HepG2 (cell line): Measurements from ENCODE around the gene RIPK3. TPM values are rescaled to one million over a fixed set of nuclear protein-coding genes. Genes with fewer than 3 reads are reported as not detected.

Experiments
- ATAC-seq: fragments of 200-7000 bp; cut with Tn5 transposase; 3 replicates; pipeline ENCODE4 v1.9.1; 2020; ENCODE audit warnings: mild to moderate bottlenecking, moderate library complexity
- BruUV-seq: library from RNA; stranded (reverse); fragments of 400-500 nt; replicated peaks from 2 replicates; lab custom pipeline; 2021; lab: Mats Ljungman, UMichigan
- CTCF ChIA-PET: fragments of 300-600 bp; formaldehyde crosslinking; extraction: SDS; loops from one replicate; lab custom pipeline; 2021; ENCODE audit warnings: low total read pairs, inconsistent platforms, low intra/inter-chr PET ratio; lab: Yijun Ruan, JAX
- POLR2A ChIA-PET: fragments of 350-600 bp; sonication (Branson Sonifier 250); formaldehyde crosslinking; loops from one replicate; lab custom pipeline; 2020; ENCODE audit warnings: antibody characterized with exemption, inconsistent platforms; lab: Yijun Ruan, JAX
- DNase-seq: peaks from one replicate; pipeline ENCODE4 v3.0.0-alpha.2; 2015; ENCODE audit warnings: low spot score
- FAIRE-seq: peaks from 3 replicates; lab custom pipeline; 2011; peaks lifted over from hg19 to GRCh38; lab: Jason Lieb, UNC
- H2AFZ ChIP-seq: one replicate; pipeline ENCODE4 v1.6.1; 2011; ENCODE audit warnings: low read length, inconsistent platforms
- H3K27ac ChIP-seq: fragments of 300-600 bp; 3 replicates; pipeline ENCODE4 v1.8.0; 2011; ENCODE audit warnings: mixed run types, mild to moderate bottlenecking, mixed read lengths, low read length, inconsistent platforms; ENCODE audit not compliant: insufficient read depth; ENCODE audit errors: extremely low read length
- H3K27me3 ChIP-seq, 2 experiments: fragments of 200-600 bp in 1 of 2; 2 replicates in 1 of 2; 3 replicates in 1 of 2; pipeline versions ENCODE4 v1.6.0 to v1.8.0; 2011; ENCODE audit warnings: low read length in 2 of 2, mild to moderate bottlenecking in 2 of 2, moderate library complexity in 2 of 2, inconsistent platforms in 1 of 2; ENCODE audit not compliant: insufficient read depth in 2 of 2, control insufficient read depth in 1 of 2
- H3K36me3 ChIP-seq, 2 experiments: fragments of 200-600 bp in 1 of 2; replicated peaks in 1 of 2; 2 replicates in 1 of 2; 3 replicates in 1 of 2; pipeline versions ENCODE4 v1.5.1 to v1.8.0; 2011; ENCODE audit warnings: low read length in 2 of 2, inconsistent platforms in 1 of 2; ENCODE audit not compliant: insufficient read depth in 2 of 2, control insufficient read depth in 1 of 2
- H3K4me1 ChIP-seq: 2 replicates; pipeline ENCODE4 v1.5.1; 2012; ENCODE audit warnings: low read length, inconsistent platforms; ENCODE audit not compliant: insufficient read depth
- H3K4me2 ChIP-seq: 2 replicates; pipeline ENCODE4 v1.6.0; 2011; ENCODE audit warnings: low read depth, low read length, inconsistent platforms
- H3K4me3 ChIP-seq, 3 experiments: fragments of 200-600 bp in 1 of 3; sonication (generic), shearing (Covaris generic) in 1 of 3; replicated peaks in 1 of 3; 2 replicates each; pipeline ENCODE4 v1.5.1; 2011 to 2016; ENCODE audit warnings: low read length in 3 of 3, inconsistent platforms in 2 of 3, low read depth in 2 of 3, mild to moderate bottlenecking in 2 of 3, control low read depth in 1 of 3, mixed read lengths in 1 of 3; ENCODE audit not compliant: insufficient read depth in 1 of 3
- H3K79me2 ChIP-seq: one replicate; pipeline ENCODE4 v1.6.1; 2011; ENCODE audit warnings: low read length, inconsistent platforms; ENCODE audit not compliant: insufficient read depth
- H3K9ac ChIP-seq: 2 replicates; pipeline ENCODE4 v1.6.0; 2011; ENCODE audit warnings: mild to moderate bottlenecking, low read depth, low read length, inconsistent platforms; ENCODE audit not compliant: insufficient read depth
- H3K9me3 ChIP-seq: 2 replicates; pipeline ENCODE4 v1.5.1; 2012; ENCODE audit warnings: mild to moderate bottlenecking, low read length
- H4K20me1 ChIP-seq: 2 replicates; pipeline ENCODE4 v1.6.0; 2011; ENCODE audit warnings: inconsistent platforms, mild to moderate bottlenecking, low read length, moderate library complexity; ENCODE audit not compliant: insufficient read depth
- ASH2L ChIP-seq: fragments of 300-600, 200-600 bp; sonication (generic); IDR thresholded peaks from 2 replicates; pipeline ENCODE4 v1.7.0; 2017; ENCODE audit warnings: low read depth, mild to moderate bottlenecking, moderate library complexity, mixed read lengths, low read length; ENCODE audit not compliant: insufficient read length
- BRD4 ChIP-seq: sonication (generic); formaldehyde crosslinking; IDR thresholded peaks from 2 replicates; pipeline ENCODE4 v1.4.0; 2020; ENCODE audit warnings: missing genetic modification reagents
- HOXA7 ChIP-seq: sonication (generic); formaldehyde crosslinking; IDR thresholded peaks from 2 replicates; pipeline ENCODE4 v1.8.1; 2022; ENCODE audit warnings: mild to moderate bottlenecking, missing genetic modification reagents, moderate library complexity
- NFKBIZ ChIP-seq: IDR thresholded peaks from 2 replicates; pipeline ENCODE4 v1.6.1; 2018; ENCODE audit warnings: missing genetic modification reagents, missing compliant biosample characterization
- RCOR2 ChIP-seq: IDR thresholded peaks from 2 replicates; pipeline ENCODE4 v1.6.1; 2016; ENCODE audit warnings: missing biosample characterization, missing genetic modification reagents
- SETDB1 ChIP-seq: sonication (generic); formaldehyde crosslinking; IDR thresholded peaks from 2 replicates; pipeline ENCODE4 v1.5.1; 2020; ENCODE audit warnings: missing genetic modification reagents, mild to moderate bottlenecking, borderline replicate concordance
- SRSF1 ChIP-seq: fragments of 200-400 bp; formaldehyde crosslinking; optimal IDR thresholded peaks from 2 replicates; pipeline ENCODE3; 2017; ENCODE audit warnings: mild to moderate bottlenecking, low read depth, low read length, moderate library complexity
- STAG1 ChIP-seq: sonication (generic); formaldehyde crosslinking; IDR thresholded peaks from 2 replicates; pipeline ENCODE4 v1.4.0; 2020; ENCODE audit warnings: missing genetic modification reagents
- TGIF2 ChIP-seq: IDR thresholded peaks from 2 replicates; pipeline ENCODE4 v1.6.1; 2016; ENCODE audit warnings: control low read depth, missing compliant biosample characterization
- ZBTB20 ChIP-seq: sonication (generic); formaldehyde crosslinking; IDR thresholded peaks from 2 replicates; pipeline ENCODE4 v1.8.1; 2023; ENCODE audit warnings: missing genetic modification reagents, low read depth, mild to moderate bottlenecking, borderline replicate concordance
- ZFAT ChIP-seq: sonication (generic); formaldehyde crosslinking; conservative IDR thresholded peaks from 2 replicates; pipeline ENCODE4 v1.8.1; 2023; ENCODE audit warnings: missing genetic modification reagents, inconsistent platforms
- ZNF34 ChIP-seq: sonication (generic); formaldehyde crosslinking; IDR thresholded peaks from 2 replicates; pipeline ENCODE4 v1.4.0; 2020; ENCODE audit warnings: mild to moderate bottlenecking, missing genetic modification reagents, borderline replicate concordance
- ZNF367 ChIP-seq: sonication (generic); formaldehyde crosslinking; IDR thresholded peaks from 2 replicates; pipeline ENCODE4 v1.4.0; 2020; ENCODE audit warnings: missing genetic modification reagents, borderline replicate concordance
- ZNF709 ChIP-seq: sonication (generic); formaldehyde crosslinking; IDR thresholded peaks from 2 replicates; pipeline ENCODE4 v1.5.0; 2020; ENCODE audit warnings: mild to moderate bottlenecking, missing genetic modification reagents
- ZNF841 ChIP-seq: sonication (generic); formaldehyde crosslinking; IDR thresholded peaks from 2 replicates; pipeline ENCODE4 v1.8.1; 2023; ENCODE audit warnings: missing genetic modification reagents, borderline replicate concordance
- ZSCAN25 ChIP-seq: sonication (generic); formaldehyde crosslinking; IDR thresholded peaks from 2 replicates; pipeline ENCODE4 v1.8.0; 2022; ENCODE audit warnings: mild to moderate bottlenecking, missing genetic modification reagents
- WGBS: methylation state at CpG from one replicate; pipeline ENCODE4 v1.1.6; 2017; ENCODE audit warnings: low lambda C conversion rate; 5-methylcytosine and 5-hydroxymethylcytosine counted together
- in situ Hi-C: cut with HindIII; loops from 2 replicates; pipeline ENCODE4 v1.10.0; 2017; ENCODE audit warnings: low pct_unique_long_range_greater_than_20kb; ENCODE audit not compliant: extremely low pct_ligation_motif_present
- intact Hi-C: fragments of 100-400 bp; cut with micrococcal nuclease; formaldehyde crosslinking; loops from one replicate; pipeline ENCODE4 v1.10.0; 2022; ENCODE audit not compliant: unreplicated experiment
- polyA plus RNA-seq, 8 experiments: library from polyadenylated mRNA; depleted of rRNA in 3 of 8; stranded (reverse) in 7 of 8; unstranded in 1 of 8; fragments of >200 nt; fragmentation: Illumina TruSeq in 4 of 8; extraction: Trizol in 4 of 8; gene quantifications; 2 replicates each; pipeline versions ENCODE4 v1.2.1 to v1.2.3, GENCODE V29; 2011 to 2016; ENCODE audit warnings: low read depth in 4 of 8, missing spikeins in 1 of 8, mixed read lengths in 1 of 8; ENCODE audit not compliant: insufficient read depth in 1 of 8
- total RNA-seq, 5 experiments: library from RNA; depleted of rRNA; stranded (reverse); fragments of >200 nt; fragmentation: Illumina TruSeq; extraction: Trizol; gene quantifications; 2 replicates each; pipeline ENCODE4 v1.2.3, GENCODE V29; 2016; ENCODE audit warnings: low read depth in 1 of 5
- TF ChIP-seq, protein P1 (sequence below): sonication (generic); formaldehyde crosslinking; IDR thresholded peaks from 2 replicates; pipeline ENCODE4 v1.4.0; 2020; ENCODE audit warnings: mild to moderate bottlenecking, low read depth, missing genetic modification reagents
- TF ChIP-seq, protein P2 (sequence below): sonication (generic); formaldehyde crosslinking; conservative IDR thresholded peaks from 2 replicates; pipeline ENCODE4 v1.4.0; 2020; ENCODE audit warnings: missing genetic modification reagents
- TF ChIP-seq, protein P3 (sequence below): IDR thresholded peaks from 2 replicates; pipeline ENCODE4 v1.6.1; 2016; ENCODE audit warnings: missing compliant biosample characterization, missing genetic modification reagents, borderline replicate concordance
- TF ChIP-seq, protein P4 (sequence below): sonication (generic); formaldehyde crosslinking; IDR thresholded peaks from 2 replicates; pipeline ENCODE4 v1.4.0; 2020; ENCODE audit warnings: mild to moderate bottlenecking, missing genetic modification reagents

RIPK3 gene
- total and polyA plus RNA-seq, 2 of the 13 experiments (the other 11 are each of a cell fraction or from before 2014, with no cell fraction given), result not detected

DNA sequence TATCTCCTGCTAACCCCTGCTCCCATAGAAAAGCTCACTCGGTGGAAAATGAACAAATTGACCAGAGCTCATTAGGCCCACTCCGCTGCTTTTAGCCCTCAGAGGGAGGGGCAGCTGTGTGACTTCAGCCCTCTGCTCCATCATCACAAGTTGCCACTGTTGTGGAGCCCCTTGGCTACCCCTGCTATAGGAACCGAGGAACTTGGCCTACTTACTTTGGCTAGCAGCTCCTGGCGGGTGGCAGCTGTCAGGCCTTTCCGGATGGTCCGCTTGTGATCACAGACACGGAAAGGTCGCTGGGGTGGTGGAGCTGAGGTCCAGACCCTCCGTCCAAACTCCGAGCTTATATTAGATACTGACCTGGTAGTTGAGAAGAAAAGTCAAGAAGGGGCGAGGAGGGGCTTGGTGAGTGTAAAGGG, 32.6 kb downstream of the RIPK3 start:
- 42% methylated on average over 11 of the region's 11 CpGs for WGBS
- peaks cover 42 to 49% of the 10 kb centered on the region in 2 experiments for H3K36me3 ChIP-seq
- no peak for TF ChIP-seq ZNF841
- no peak for TF ChIP-seq NFKBIZ (CRISPR knock-in tag)
- TF ChIP-seq, protein P1, sequence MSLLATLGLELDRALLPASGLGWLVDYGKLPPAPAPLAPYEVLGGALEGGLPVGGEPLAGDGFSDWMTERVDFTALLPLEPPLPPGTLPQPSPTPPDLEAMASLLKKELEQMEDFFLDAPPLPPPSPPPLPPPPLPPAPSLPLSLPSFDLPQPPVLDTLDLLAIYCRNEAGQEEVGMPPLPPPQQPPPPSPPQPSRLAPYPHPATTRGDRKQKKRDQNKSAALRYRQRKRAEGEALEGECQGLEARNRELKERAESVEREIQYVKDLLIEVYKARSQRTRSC (CRISPR knock-in tag), result no peak
- no peak for TF ChIP-seq RCOR2 (CRISPR knock-in tag)
- no peak for TF ChIP-seq STAG1
- TF ChIP-seq, protein P2, sequence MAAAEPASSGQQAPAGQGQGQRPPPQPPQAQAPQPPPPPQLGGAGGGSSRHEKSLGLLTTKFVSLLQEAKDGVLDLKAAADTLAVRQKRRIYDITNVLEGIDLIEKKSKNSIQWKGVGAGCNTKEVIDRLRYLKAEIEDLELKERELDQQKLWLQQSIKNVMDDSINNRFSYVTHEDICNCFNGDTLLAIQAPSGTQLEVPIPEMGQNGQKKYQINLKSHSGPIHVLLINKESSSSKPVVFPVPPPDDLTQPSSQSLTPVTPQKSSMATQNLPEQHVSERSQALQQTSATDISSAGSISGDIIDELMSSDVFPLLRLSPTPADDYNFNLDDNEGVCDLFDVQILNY, result no peak
- no peak for TF ChIP-seq ZFAT (CRISPR knock-in tag)
- no peak; the same call in 1 of the 2 replicates for TF ChIP-seq ZNF709 (CRISPR knock-in tag)
- TF ChIP-seq, protein P3, sequence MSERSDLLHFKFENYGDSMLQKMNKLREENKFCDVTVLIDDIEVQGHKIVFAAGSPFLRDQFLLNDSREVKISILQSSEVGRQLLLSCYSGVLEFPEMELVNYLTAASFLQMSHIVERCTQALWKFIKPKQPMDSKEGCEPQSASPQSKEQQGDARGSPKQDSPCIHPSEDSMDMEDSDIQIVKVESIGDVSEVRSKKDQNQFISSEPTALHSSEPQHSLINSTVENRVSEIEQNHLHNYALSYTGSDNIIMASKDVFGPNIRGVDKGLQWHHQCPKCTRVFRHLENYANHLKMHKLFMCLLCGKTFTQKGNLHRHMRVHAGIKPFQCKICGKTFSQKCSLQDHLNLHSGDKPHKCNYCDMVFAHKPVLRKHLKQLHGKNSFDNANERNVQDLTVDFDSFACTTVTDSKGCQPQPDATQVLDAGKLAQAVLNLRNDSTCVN, result no peak
- no peak for TF ChIP-seq SETDB1 (CRISPR knock-in tag)
- TF ChIP-seq BRD4, result 0 out of 2 replicates have a peak, but pooled peaks have one; percentile 59
- TF ChIP-seq ZNF367 (CRISPR knock-in tag), result no peak
- TF ChIP-seq ASH2L, result no peak
- TF ChIP-seq, protein P4, sequence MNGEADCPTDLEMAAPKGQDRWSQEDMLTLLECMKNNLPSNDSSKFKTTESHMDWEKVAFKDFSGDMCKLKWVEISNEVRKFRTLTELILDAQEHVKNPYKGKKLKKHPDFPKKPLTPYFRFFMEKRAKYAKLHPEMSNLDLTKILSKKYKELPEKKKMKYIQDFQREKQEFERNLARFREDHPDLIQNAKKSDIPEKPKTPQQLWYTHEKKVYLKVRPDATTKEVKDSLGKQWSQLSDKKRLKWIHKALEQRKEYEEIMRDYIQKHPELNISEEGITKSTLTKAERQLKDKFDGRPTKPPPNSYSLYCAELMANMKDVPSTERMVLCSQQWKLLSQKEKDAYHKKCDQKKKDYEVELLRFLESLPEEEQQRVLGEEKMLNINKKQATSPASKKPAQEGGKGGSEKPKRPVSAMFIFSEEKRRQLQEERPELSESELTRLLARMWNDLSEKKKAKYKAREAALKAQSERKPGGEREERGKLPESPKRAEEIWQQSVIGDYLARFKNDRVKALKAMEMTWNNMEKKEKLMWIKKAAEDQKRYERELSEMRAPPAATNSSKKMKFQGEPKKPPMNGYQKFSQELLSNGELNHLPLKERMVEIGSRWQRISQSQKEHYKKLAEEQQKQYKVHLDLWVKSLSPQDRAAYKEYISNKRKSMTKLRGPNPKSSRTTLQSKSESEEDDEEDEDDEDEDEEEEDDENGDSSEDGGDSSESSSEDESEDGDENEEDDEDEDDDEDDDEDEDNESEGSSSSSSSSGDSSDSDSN, result no peak; the same call in 1 of the 2 replicates
- TF ChIP-seq ZBTB20 (CRISPR knock-in tag), result peak; percentile 30; the same call in 1 of the 2 replicates
- TF ChIP-seq TGIF2 (CRISPR knock-in tag), result 0 out of 2 replicates have a peak, but pooled peaks have one; percentile 23
- no peak for TF ChIP-seq SRSF1
- no peak for TF ChIP-seq ZNF34
- no peak for TF ChIP-seq ZSCAN25 (CRISPR knock-in tag)
- TF ChIP-seq HOXA7 (CRISPR knock-in tag), result no peak

More for the DNA sequence above, 32.6 kb downstream of the RIPK3 start:
- Histone ChIP-seq H3K4me1 (peaks cover 48% of the 10 kb centered on the region), H3K4me3 (peak overlapping the region; percentile 44 to 73 (median 56)), H3K27me3 (no peaks in the 10 kb centered on the region; a peak in 1 of 5 replicates), H3K27ac (peak overlapping the region; percentile 90), H3K9me3 (no peaks in the 10 kb centered on the region), H2AFZ (no peak overlapping the region), H4K20me1 (no peaks in the 10 kb centered on the region), H3K79me2 (peaks cover 9% of the 10 kb centered on the region), H3K9ac (peak overlapping the region; percentile 86), H3K4me2 (peak overlapping the region; percentile 92)
- no peak for FAIRE-seq
- ChIA-PET POLR2A (interaction anchor here (0.8 to 24.7 kb wide), 39 partner anchors 9 to 1005 kb away, joined by 3 to 850 read pairs (median 9); partner anchors contain the start of genes CBLN3, CHMP4A, DCAF11 and DHRS1), CTCF (interaction anchor here (0.6 to 3.4 kb wide), 6 partner anchors 9 to 742 kb away, joined by 3 to 45 read pairs (median 6); partner anchors contain the start of genes DHRS1, MDP1, NOP9 and TINF2)
- in situ Hi-C loops, result no loop called here
- TSS peak; percentile 74 for BruUV-seq
- no peak for DNase-seq
- ATAC-seq, result peak; percentile 3
- intact Hi-C loops, result loop anchor here (1.0 kb wide), 1 partner anchor 8 kb away; the partner anchor contains the start of genes DHRS1 and NOP9
